Upper lobe of right lung (tissue), 1 donor: Measurements from ENCODE around the gene RARG. TPM values are rescaled to one million over a fixed set of nuclear protein-coding genes. Genes with fewer than 3 reads are reported as not detected.

Experiments used
- ATAC-seq: fragments of 200-7000 bp; cut with Tn5 transposase; one replicate; pipeline ENCODE4 v1.9.1; 2020; ENCODE audit warnings: mild to moderate bottlenecking, moderate library complexity
- DNase-seq: peaks from one replicate; pipeline ENCODE4 v3.0.0-alpha.2; 2020
- H3K27ac ChIP-seq: fragments of 200-600 bp; one replicate; pipeline ENCODE4 v1.8.0; 2022
- H3K27me3 ChIP-seq: fragments of 200-600 bp; one replicate; pipeline ENCODE4 v1.8.0; 2022; ENCODE audit warnings: mild to moderate bottlenecking
- H3K36me3 ChIP-seq: fragments of 200-600 bp; one replicate; pipeline ENCODE4 v1.8.0; 2022
- H3K4me1 ChIP-seq: fragments of 200-600 bp; one replicate; pipeline ENCODE4 v1.8.0; 2022
- H3K4me3 ChIP-seq: fragments of 200-600 bp; one replicate; pipeline ENCODE4 v1.8.0; 2022; ENCODE audit warnings: mild to moderate bottlenecking
- H3K9me3 ChIP-seq: fragments of 200-600 bp; one replicate; pipeline ENCODE4 v1.8.0; 2022
- CTCF ChIP-seq: fragments of 200-600 bp; IDR thresholded peaks from one replicate; pipeline ENCODE4 v1.8.0; 2022; ENCODE audit warnings: antibody characterized with exemption
- intact Hi-C: fragments of 100-400 bp; cut with DNase I; formaldehyde crosslinking; loops from one replicate; pipeline ENCODE4 v1.11.0; 2022
- total RNA-seq: library from RNA; stranded (reverse); fragmentation: NEBNext Ultra II Directional; extraction: Animal tissue kit (Norgen Biotek cat#: 25700); gene quantifications from one replicate; pipeline ENCODE4 v1.2.1, GENCODE V29; 2021
- donor health status: DM: no; HTN: yes; CAD: no; lungs with severe emphysema.

RARG gene
- total RNA-seq, 1 donor from 2014 or later = 23.8 TPM

GRCh38 chr12:53233671-53234121 is 1.7 kb upstream of the RARG start:
- no peaks in the 10 kb centered on the region for H3K27me3 ChIP-seq
- H3K9me3 ChIP-seq = no peaks in the 10 kb centered on the region
- intact Hi-C loops = no loop called here
- H3K4me1 ChIP-seq = peaks cover 23% of the 10 kb centered on the region
- peak overlapping the region; percentile 24 for H3K27ac ChIP-seq
- no peak for TF ChIP-seq CTCF
- no peak for DNase-seq
- H3K4me3 ChIP-seq = no peak overlapping the region
- H3K36me3 ChIP-seq = no peaks in the 10 kb centered on the region
- ATAC-seq = no peak

GRCh38 chr12:53232646-53233461 is 845 bp upstream of the RARG start:
- H3K4me1 ChIP-seq = peaks cover 23% of the 10 kb centered on the region
- no peaks in the 10 kb centered on the region for H3K36me3 ChIP-seq
- peak overlapping the region; percentile 83 for H3K27ac ChIP-seq
- no peak for TF ChIP-seq CTCF
- no peaks in the 10 kb centered on the region for H3K9me3 ChIP-seq
- intact Hi-C loops = no loop called here
- no peaks in the 10 kb centered on the region for H3K27me3 ChIP-seq
- ATAC-seq (peak; percentile 67), DNase-seq (peak; percentile 75)
- peak overlapping the region; percentile 76 for H3K4me3 ChIP-seq

- no peak for ATAC-seq
- H3K27me3 ChIP-seq = no peaks in the 10 kb centered on the region
Measured at GRCh38 chr12:53231671-53231920, 413 bp downstream of the RARG start.

DNA sequence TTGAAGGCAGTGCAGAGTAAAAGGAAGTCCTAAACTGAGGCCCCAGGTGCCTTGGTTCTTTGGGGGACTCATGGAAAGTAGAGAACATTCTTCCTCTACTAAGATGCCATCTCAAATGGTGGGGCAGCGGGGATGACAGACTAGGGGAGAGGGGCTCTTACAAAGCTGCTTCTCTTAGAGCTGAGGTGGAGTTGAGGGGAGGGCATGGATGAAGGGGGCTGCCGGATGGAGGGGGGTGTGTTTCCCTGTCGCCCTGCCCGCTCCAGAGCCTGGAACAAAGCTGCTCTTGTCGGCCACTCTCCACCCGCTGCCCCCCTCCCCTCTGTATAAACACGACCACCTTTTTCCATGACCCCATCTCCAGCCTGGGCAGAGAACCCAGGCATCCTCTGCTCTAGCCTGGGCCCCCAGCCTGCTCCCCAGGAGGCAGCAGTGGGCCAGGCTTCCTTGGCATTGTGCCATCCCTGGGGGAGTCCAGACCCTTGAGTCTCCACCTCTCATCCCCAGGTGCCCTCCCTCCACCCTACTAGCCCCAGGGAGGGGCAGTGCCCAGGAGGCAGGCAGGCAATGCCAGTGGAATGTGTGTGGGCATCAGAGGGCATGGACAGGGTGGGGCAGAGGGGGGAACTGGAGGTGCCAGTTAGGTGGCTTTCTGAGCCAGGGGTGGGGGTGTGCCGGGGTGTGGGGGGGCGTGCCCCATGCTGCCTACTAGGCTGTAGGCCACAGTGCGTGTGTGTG is 1.7 kb downstream of the RARG start:
- Histone ChIP-seq H3K4me1 (peaks cover 21% of the 10 kb centered on the region), H3K27ac (no peak overlapping the region), H3K4me3 (peak overlapping the region; percentile 5), H3K9me3 (no peaks in the 10 kb centered on the region), H3K27me3 (no peaks in the 10 kb centered on the region), H3K36me3 (no peaks in the 10 kb centered on the region)
- DNase-seq = peak; percentile 87
- peak; percentile 80 for ATAC-seq
- no peak for TF ChIP-seq CTCF
- intact Hi-C loops = no loop called here

More at GRCh38 chr12:53231671-53231920, 413 bp downstream of the RARG start:
- peaks cover 21% of the 10 kb centered on the region for H3K4me1 ChIP-seq
- TF ChIP-seq CTCF = no peak
- peak overlapping the region; percentile 83 for H3K27ac ChIP-seq
- H3K9me3 ChIP-seq = no peaks in the 10 kb centered on the region
- peak overlapping the region; percentile 76 for H3K4me3 ChIP-seq
- no peak for DNase-seq
- no peaks in the 10 kb centered on the region for H3K36me3 ChIP-seq
- intact Hi-C loops = no loop called here

DNA sequence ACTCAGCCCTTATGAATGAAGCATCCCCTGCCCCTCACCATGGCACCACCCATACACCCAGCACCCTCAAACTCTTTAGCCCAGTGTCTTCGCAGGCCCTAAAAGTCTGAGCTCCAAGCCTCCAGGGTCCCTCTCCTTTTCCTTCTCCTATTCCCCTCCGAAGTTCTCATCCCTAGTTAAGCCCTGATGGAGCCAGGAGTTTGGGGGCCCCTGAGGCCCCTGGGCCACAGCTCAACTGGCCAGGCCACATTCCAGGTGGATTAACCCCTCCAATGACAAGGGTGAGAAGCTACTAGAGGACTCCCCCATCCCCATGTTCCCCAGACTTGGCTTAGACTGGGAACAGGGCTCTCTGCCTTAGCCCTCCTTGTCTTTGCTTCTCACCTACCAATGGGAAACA is 2.6 kb downstream of the RARG start:
- ATAC-seq = no peak
- Histone ChIP-seq H3K4me3 (no peak overlapping the region), H3K27me3 (no peaks in the 10 kb centered on the region), H3K27ac (no peak overlapping the region), H3K9me3 (no peaks in the 10 kb centered on the region), H3K4me1 (peaks cover 30% of the 10 kb centered on the region), H3K36me3 (no peaks in the 10 kb centered on the region)
- intact Hi-C loops = no loop called here
- TF ChIP-seq CTCF = no peak
- no peak for DNase-seq
